Endothelial cell of umbilical vein (primary cell): ENCODE results near the gene AMZ2. TPM values are rescaled to one million over a fixed set of nuclear protein-coding genes. Genes with fewer than 3 reads are reported as not detected.

Experiments used
- BruUV-seq: library from RNA; stranded (reverse); fragments of 400-500 nt; replicated peaks from 2 replicates; lab custom pipeline; 2021; lab: Mats Ljungman, UMichigan
- CTCF ChIA-PET: fragments of 300-600, 350-600 bp; sonication (Branson Sonifier 250); formaldehyde crosslinking; loops from one replicate; lab custom pipeline; 2021; ENCODE audit warnings: antibody characterized with exemption, inconsistent platforms; lab: Charles Lee
- POLR2A ChIA-PET: fragments of 300-600, 350-600 bp; sonication (Branson Sonifier 250); formaldehyde crosslinking; loops from one replicate; lab custom pipeline; 2021; ENCODE audit warnings: antibody characterized with exemption, inconsistent platforms; lab: Charles Lee
- DNase-seq: peaks from one replicate; pipeline ENCODE4 v3.0.0-alpha.2; 2011; ENCODE audit warnings: low read depth, low spot score
- FAIRE-seq: peaks from 2 replicates; lab custom pipeline; 2011; peaks lifted over from hg19 to GRCh38; lab: Jason Lieb, UNC
- H2AFZ ChIP-seq: 2 replicates; pipeline ENCODE4 v1.6.0; 2012; ENCODE audit warnings: low read depth, low read length, control low read depth, inconsistent platforms
- H3K27ac ChIP-seq: 2 replicates; pipeline ENCODE4 v1.5.1; 2011; ENCODE audit warnings: low read depth, mild to moderate bottlenecking, control low read depth, low read length, moderate library complexity; ENCODE audit not compliant: insufficient read depth
- H3K27me3 ChIP-seq, 2 experiments: 2 replicates each; pipeline versions ENCODE4 v1.6.0 to v1.6.1; 2011; ENCODE audit warnings: low read length in 2 of 2, mixed read lengths in 1 of 2; ENCODE audit not compliant: control insufficient read depth in 2 of 2, insufficient read depth in 2 of 2
- H3K36me3 ChIP-seq, 2 experiments: 2 replicates in 1 of 2; 3 replicates in 1 of 2; pipeline ENCODE4 v1.5.1; 2011; ENCODE audit warnings: low read length in 2 of 2, mild to moderate bottlenecking in 1 of 2, moderate library complexity in 1 of 2; ENCODE audit not compliant: control insufficient read depth in 2 of 2, insufficient read depth in 2 of 2; ENCODE audit errors: extremely low read depth in 1 of 2
- H3K4me1 ChIP-seq: 3 replicates; pipeline ENCODE4 v1.5.1; 2011; ENCODE audit warnings: mild to moderate bottlenecking, low read length; ENCODE audit not compliant: control insufficient read depth, insufficient read depth; ENCODE audit errors: extremely low read depth
- H3K4me2 ChIP-seq: 2 replicates; pipeline ENCODE4 v1.6.1; 2011; ENCODE audit warnings: low read length, control low read depth, mixed read lengths; ENCODE audit not compliant: insufficient read depth
- H3K4me3 ChIP-seq, 3 experiments: fragments of 200-600 bp in 1 of 3; sonication (generic), shearing (Covaris generic) in 1 of 3; replicated peaks in 1 of 3; 2 replicates each; pipeline ENCODE4 v1.5.1; 2011 to 2016; ENCODE audit warnings: control low read depth in 3 of 3, low read length in 3 of 3, mild to moderate bottlenecking in 2 of 3, inconsistent platforms in 1 of 3, low read depth in 1 of 3, moderate library complexity in 1 of 3; ENCODE audit not compliant: insufficient read depth in 1 of 3
- H3K79me2 ChIP-seq: 2 replicates; pipeline ENCODE4 v1.6.0; 2012; ENCODE audit warnings: low read length, inconsistent platforms; ENCODE audit not compliant: control insufficient read depth, insufficient read depth
- H3K9ac ChIP-seq: replicated peaks from 2 replicates; pipeline ENCODE3; 2011; ENCODE audit warnings: low read length, control low read depth; ENCODE audit not compliant: insufficient read depth; ENCODE audit errors: extremely low read depth
- H3K9me1 ChIP-seq: replicated peaks from 3 replicates; pipeline ENCODE4 v1.6.0; 2011; ENCODE audit warnings: mild to moderate bottlenecking, low read length; ENCODE audit not compliant: control insufficient read depth, insufficient read depth; ENCODE audit errors: extremely low read depth
- H3K9me3 ChIP-seq: replicated peaks from 2 replicates; pipeline ENCODE4 v1.5.1; 2012; ENCODE audit warnings: low read length, inconsistent platforms; ENCODE audit not compliant: control insufficient read depth, insufficient read depth
- H4K20me1 ChIP-seq: replicated peaks from 2 replicates; pipeline ENCODE3; 2011; ENCODE audit warnings: mild to moderate bottlenecking, low read length; ENCODE audit not compliant: control insufficient read depth, insufficient read depth; ENCODE audit errors: extremely low read depth
- EZH2 ChIP-seq: IDR thresholded peaks from 2 replicates; pipeline ENCODE4 v1.6.1; 2012; ENCODE audit warnings: borderline replicate concordance, low read depth, mild to moderate bottlenecking, moderate library complexity, low read length, inconsistent platforms; ENCODE audit not compliant: severe bottlenecking
- GATA2 ChIP-seq: IDR thresholded peaks from 2 replicates; pipeline ENCODE4 v1.7.0; 2011; ENCODE audit warnings: low read depth, mild to moderate bottlenecking, moderate library complexity, mixed read lengths, low read length; ENCODE audit not compliant: insufficient read length, insufficient read depth
- JUN ChIP-seq: IDR thresholded peaks from 2 replicates; pipeline ENCODE4 v1.6.1; 2011; ENCODE audit warnings: borderline replicate concordance, low read depth; ENCODE audit not compliant: insufficient read length, insufficient read depth
- MAX ChIP-seq: IDR thresholded peaks from 2 replicates; pipeline ENCODE4 v1.6.1; 2011; ENCODE audit not compliant: insufficient read depth, insufficient read length
- MYC ChIP-seq: IDR thresholded peaks from one replicate; pipeline ENCODE4 v1.6.1; 2011; ENCODE audit warnings: mild to moderate bottlenecking, low read depth, low read length
- POLR2A ChIP-seq: IDR thresholded peaks from 2 replicates; pipeline ENCODE4 v1.6.1; 2012; ENCODE audit warnings: low read depth, mild to moderate bottlenecking, control low read depth, low read length
- POLR2AphosphoS5 ChIP-seq: IDR thresholded peaks from 2 replicates; pipeline ENCODE4 v1.6.1; 2012; ENCODE audit warnings: low read depth, mild to moderate bottlenecking, control low read depth, low read length, moderate library complexity; ENCODE audit not compliant: insufficient read depth
- dilution Hi-C: fragments of 300-500 bp; cut with MboI; formaldehyde crosslinking; loops from one replicate; pipeline ENCODE4 v1.15.0; 2019; ENCODE audit warnings: low sequenced_read_pairs; ENCODE audit not compliant: extremely low pct_ligation_motif_present
- intact Hi-C: fragments of 100-400 bp; cut with micrococcal nuclease; formaldehyde crosslinking; loops from one replicate; pipeline ENCODE4 v1.10.0; 2022
- polyA plus RNA-seq, 4 experiments: library from polyadenylated mRNA; depleted of rRNA in 3 of 4; stranded (reverse) in 3 of 4; unstranded in 1 of 4; fragments of >200 nt; gene quantifications; 2 replicates each; pipeline versions ENCODE4 v1.2.1 to v1.2.3, GENCODE V29; 2011 to 2012; ENCODE audit warnings: missing spikeins in 1 of 4
- total RNA-seq: library from RNA; stranded (reverse); gene quantifications from 2 replicates; pipeline ENCODE4 v1.2.3, GENCODE V29; 2021
- TF ChIP-seq, protein P1 (sequence below), 2 donors: IDR thresholded peaks; 1 replicate in 1 of 2; 2 replicates in 1 of 2; pipeline ENCODE4 v1.5.1; 2011; ENCODE audit warnings: low read length in 2 of 2, mild to moderate bottlenecking in 2 of 2, moderate library complexity in 2 of 2, control low read depth in 1 of 2, inconsistent platforms in 1 of 2, low read depth in 1 of 2; ENCODE audit not compliant: insufficient read depth in 1 of 2; ENCODE audit errors: extremely low read depth in 1 of 2

Gene AMZ2
- total and polyA plus RNA-seq, 2 donors (not counting 3 experiments of a cell fraction or from before 2014, with no cell fraction given), result 46.7 to 57.3 TPM

- Histone ChIP-seq H3K79me2 (no peaks in the 10 kb centered on the region), H3K4me2 (peak overlapping the region; percentile 31), H3K4me1 (peaks cover 36% of the 10 kb centered on the region), H3K9me1 (no peaks in the 10 kb centered on the region), H3K9ac (peak overlapping the region; percentile 27), H3K9me3 (no peaks in the 10 kb centered on the region), H3K27me3 (no peaks in the 10 kb centered on the region), H2AFZ (peak overlapping the region; percentile 15), H3K36me3 (no peaks in the 10 kb centered on the region), H3K4me3 (no peak overlapping the region), H4K20me1 (no peaks in the 10 kb centered on the region), H3K27ac (peak overlapping the region; percentile 77)
- ChIA-PET CTCF (interaction anchor here (0.9 to 3.2 kb wide), 7 partner anchors 9 to 96 kb away, joined by 3 to 48 read pairs (median 6); no protein-coding TSS in a partner anchor), POLR2A (interaction anchor here (1.1 to 1.6 kb wide), 2 partner anchors 80 to 81 kb away, joined by 4 to 5 read pairs; no protein-coding TSS in a partner anchor)
- no peak for DNase-seq
- no peak for FAIRE-seq
- intact Hi-C loops (loop anchor here (1.0 to 2.0 kb wide), 4 partner anchors 10 to 81 kb away; no protein-coding TSS in a partner anchor), dilution Hi-C loops (no loop called here)
- TF ChIP-seq GATA2 (no peak), MAX (no peak), POLR2A (no peak), JUN (no peak), MYC (no peak), EZH2 (no peak), POLR2AphosphoS5 (no peak)
- TF ChIP-seq, protein P1, sequence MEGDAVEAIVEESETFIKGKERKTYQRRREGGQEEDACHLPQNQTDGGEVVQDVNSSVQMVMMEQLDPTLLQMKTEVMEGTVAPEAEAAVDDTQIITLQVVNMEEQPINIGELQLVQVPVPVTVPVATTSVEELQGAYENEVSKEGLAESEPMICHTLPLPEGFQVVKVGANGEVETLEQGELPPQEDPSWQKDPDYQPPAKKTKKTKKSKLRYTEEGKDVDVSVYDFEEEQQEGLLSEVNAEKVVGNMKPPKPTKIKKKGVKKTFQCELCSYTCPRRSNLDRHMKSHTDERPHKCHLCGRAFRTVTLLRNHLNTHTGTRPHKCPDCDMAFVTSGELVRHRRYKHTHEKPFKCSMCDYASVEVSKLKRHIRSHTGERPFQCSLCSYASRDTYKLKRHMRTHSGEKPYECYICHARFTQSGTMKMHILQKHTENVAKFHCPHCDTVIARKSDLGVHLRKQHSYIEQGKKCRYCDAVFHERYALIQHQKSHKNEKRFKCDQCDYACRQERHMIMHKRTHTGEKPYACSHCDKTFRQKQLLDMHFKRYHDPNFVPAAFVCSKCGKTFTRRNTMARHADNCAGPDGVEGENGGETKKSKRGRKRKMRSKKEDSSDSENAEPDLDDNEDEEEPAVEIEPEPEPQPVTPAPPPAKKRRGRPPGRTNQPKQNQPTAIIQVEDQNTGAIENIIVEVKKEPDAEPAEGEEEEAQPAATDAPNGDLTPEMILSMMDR (IDR thresholded peaks at IDR 0.05; ENCODE audit: extremely low read depth in 1 of 2, insufficient read depth in 1 of 2, low read depth in 1 of 2, low read length in 2 of 2), result no peak
- BruUV-seq, result TSS peak; percentile 76
These were observed 54.8 kb downstream of the AMZ2 start for GRCh38 chr17:68302666-68303065.
